Panc1 (cell line): ENCODE results near the gene PRCC. TPM values are rescaled to one million over a fixed set of nuclear protein-coding genes. Genes with fewer than 3 reads are reported as not detected.

ENCODE experiments used
- ATAC-seq: fragments of 200-7000 bp; cut with Tn5 transposase; 2 replicates; pipeline ENCODE4 v1.9.1; 2020; ENCODE audit warnings: mild to moderate bottlenecking, moderate library complexity
- BruUV-seq: library from RNA; stranded (reverse); fragments of 400-500 nt; replicated peaks from 2 replicates; lab custom pipeline; 2021; lab: Mats Ljungman, UMichigan
- CTCF ChIA-PET: fragments of 300-600 bp; sonication (Branson Sonifier 250); formaldehyde crosslinking; loops from one replicate; lab custom pipeline; 2022; ENCODE audit warnings: antibody characterized with exemption; lab: Charles Lee
- POLR2A ChIA-PET: fragments of 300-600 bp; sonication (Branson Sonifier 250); formaldehyde crosslinking; loops from one replicate; lab custom pipeline; 2022; ENCODE audit warnings: antibody characterized with exemption; lab: Charles Lee
- DNase-seq: peaks from one replicate; pipeline ENCODE4 v3.0.0-alpha.2; 2010; ENCODE audit warnings: low read depth, low spot score
- H3K27ac ChIP-seq: 2 replicates; pipeline ENCODE4 v1.5.1; 2011; ENCODE audit warnings: mild to moderate bottlenecking, low read length, inconsistent platforms
- H3K27me3 ChIP-seq: fragments of 200-500 bp; sonication (Bioruptor generic); 2 replicates; pipeline ENCODE4 v1.6.0; 2014; ENCODE audit warnings: low read length, inconsistent platforms; ENCODE audit not compliant: control insufficient read depth, insufficient read depth
- H3K36me3 ChIP-seq: fragments of 200-500 bp; sonication (Bioruptor generic); 2 replicates; pipeline ENCODE4 v1.5.1; 2014; ENCODE audit warnings: inconsistent platforms, mild to moderate bottlenecking, low read length, moderate library complexity; ENCODE audit not compliant: control insufficient read depth, insufficient read depth
- H3K4me1 ChIP-seq: 2 replicates; pipeline ENCODE4 v1.5.1; 2011; ENCODE audit warnings: inconsistent platforms, mild to moderate bottlenecking, low read length, moderate library complexity; ENCODE audit not compliant: control insufficient read depth, insufficient read depth
- H3K4me3 ChIP-seq, 2 experiments: 2 replicates each; pipeline ENCODE4 v1.5.1; 2011 to 2012; ENCODE audit warnings: low read depth in 2 of 2, low read length in 2 of 2, mild to moderate bottlenecking in 2 of 2, inconsistent platforms in 1 of 2, moderate library complexity in 1 of 2
- H3K9me3 ChIP-seq: fragments of 200-500 bp; sonication (Bioruptor generic); 2 replicates; pipeline ENCODE4 v1.5.1; 2014; ENCODE audit warnings: low read depth, mild to moderate bottlenecking, inconsistent platforms, low read length, moderate library complexity; ENCODE audit not compliant: control insufficient read depth, insufficient read depth
- CTCF ChIP-seq: fragments of 450-650 bp; IDR thresholded peaks from 2 replicates; pipeline ENCODE4 v1.5.1; 2017; ENCODE audit warnings: mild to moderate bottlenecking
- POLR2AphosphoS5 ChIP-seq: IDR thresholded peaks from 2 replicates; pipeline ENCODE4 v1.6.1; 2012; ENCODE audit warnings: mild to moderate bottlenecking, low read depth, low read length, moderate library complexity
- REST ChIP-seq, 2 experiments: IDR thresholded peaks; 2 replicates each; pipeline ENCODE4 v1.6.1; 2011 to 2012; ENCODE audit warnings: low read depth in 2 of 2, control low read depth in 1 of 2, low read length in 1 of 2, mild to moderate bottlenecking in 1 of 2, moderate library complexity in 1 of 2; ENCODE audit not compliant: insufficient read depth in 1 of 2
- SIN3A ChIP-seq: IDR thresholded peaks from 2 replicates; pipeline ENCODE4 v1.6.1; 2012; ENCODE audit warnings: low read depth, mild to moderate bottlenecking, low read length, moderate library complexity, borderline replicate concordance; ENCODE audit not compliant: insufficient read depth
- TCF7L2 ChIP-seq: IDR thresholded peaks from 2 replicates; pipeline ENCODE4 v1.6.1; 2011; ENCODE audit warnings: mild to moderate bottlenecking, low read depth, low read length, inconsistent platforms
- in situ Hi-C: cut with HindIII; loops from 2 replicates; pipeline ENCODE4 v1.10.0; 2016; ENCODE audit warnings: low sequenced_read_pairs, low pct_unique_long_range_greater_than_20kb
- intact Hi-C: fragments of 100-400 bp; cut with micrococcal nuclease; formaldehyde crosslinking; loops from one replicate; pipeline ENCODE4 v1.10.0; 2022; ENCODE audit not compliant: unreplicated experiment
- total RNA-seq: library from RNA; stranded (reverse); gene quantifications from one replicate; pipeline ENCODE4 v1.2.1, GENCODE V29; 2021; ENCODE audit not compliant: unreplicated experiment

PRCC gene
- total RNA-seq, 1 experiment from 2014 or later: 78.5 TPM

- ATAC-seq: peak; percentile 8
- intact Hi-C loops: no loop called here
- BruUV-seq: no TSS peak
- POLR2A ChIA-PET: no interaction called here
- TF ChIP-seq CTCF (no peak), TCF7L2 (no peak), REST (IDR thresholded peaks at IDR 0.05; ENCODE audit: insufficient read depth in 1 of 2, low read depth in 2 of 2, low read length in 1 of 2) (no peak), POLR2AphosphoS5 (no peak), SIN3A (no peak)
- Histone ChIP-seq H3K4me1 (peaks cover 29% of the 10 kb centered on the region), H3K27me3 (no peaks in the 10 kb centered on the region), H3K4me3 (peak overlapping the region; percentile 98 to 99), H3K9me3 (no peaks in the 10 kb centered on the region), H3K36me3 (peaks cover 10% of the 10 kb centered on the region), H3K27ac (peak overlapping the region; percentile 96)
- CTCF ChIA-PET: no interaction called here
- in situ Hi-C loops: no loop called here
- no peak for DNase-seq
These were observed 707 bp downstream of the PRCC start for GRCh38 chr1:156767879-156768604.

- peaks cover 10% of the 10 kb centered on the region for H3K36me3 ChIP-seq
- peak overlapping the region; percentile 96 for H3K27ac ChIP-seq
- peak overlapping the region; percentile 98 to 99 for H3K4me3 ChIP-seq
- H3K9me3 ChIP-seq: no peaks in the 10 kb centered on the region
- POLR2A ChIA-PET: no interaction called here
- no TSS peak for BruUV-seq
- no peak for TF ChIP-seq CTCF
- no peak for TF ChIP-seq REST (IDR thresholded peaks at IDR 0.05; ENCODE audit: insufficient read depth in 1 of 2, low read depth in 2 of 2, low read length in 1 of 2)
- no peak for TF ChIP-seq POLR2AphosphoS5
- TF ChIP-seq TCF7L2: no peak
- no peak for TF ChIP-seq SIN3A
- peaks cover 29% of the 10 kb centered on the region for H3K4me1 ChIP-seq
- H3K27me3 ChIP-seq: no peaks in the 10 kb centered on the region
- CTCF ChIA-PET: no interaction called here
- in situ Hi-C loops: no loop called here
- intact Hi-C loops: no loop called here
- no peak for DNase-seq
- ATAC-seq: no peak
These were observed 1.4 kb downstream of the PRCC start for GRCh38 chr1:156768610-156769295.
